Posterior vena cava (tissue), 2 donors: ENCODE results near the gene IGLL1. TPM values are rescaled to one million over a fixed set of nuclear protein-coding genes. Genes with fewer than 3 reads are reported as not detected.
A peak's percentile ranks its signal among the peaks of the same experiment; 100 is the strongest.
"Not testable (repeated sequence)": the region's sequence is repeated elsewhere in the genome, so short reads cannot be mapped to it uniquely, and the experiment has no call there.

Source experiments
- DNase-seq: peaks from one replicate; pipeline ENCODE4 v3.0.0-alpha.2; 2020; ENCODE audit warnings: low spot score
- intact Hi-C, 2 donors: fragments of 100-400 bp; cut with DNase I; formaldehyde crosslinking; loops; one replicate each; pipeline versions ENCODE4 v1.14.1 to v1.14.2; 2022 to 2023
- total RNA-seq, 2 donors: library from RNA; stranded (reverse); fragmentation: NEBNext Ultra II Directional; extraction: Animal tissue kit (Norgen Biotek cat#: 25700); gene quantifications; one replicate each; pipeline ENCODE4 v1.2.1, GENCODE V29; 2021
- donor health status: DM: yes; HTN: yes; CAD: no.
- donor health status: DM: yes; HTN: yes; CAD: no.

Gene IGLL1
- total RNA-seq, 2 donors from 2014 or later: not detected

- DNase-seq: peak; percentile 46
- intact Hi-C loops: loop anchor here (10.0 kb wide), 2 partner anchors 216 to 306 kb away; partner anchors contain the start of genes C22orf15 (in 1 of the 2), CHCHD10 (in 1 of the 2) and SLC2A11 (in 1 of the 2)
Observed at GRCh38 chr22:23549198-23549595, 30.9 kb downstream of the IGLL1 start.

- peak; percentile 43 for DNase-seq
- intact Hi-C loops: loop anchor here (10.0 kb wide), 2 partner anchors 216 to 306 kb away; partner anchors contain the start of genes C22orf15 (in 1 of the 2), CHCHD10 (in 1 of the 2) and SLC2A11 (in 1 of the 2)
Observed at GRCh38 chr22:23548501-23549197, 31.4 kb downstream of the IGLL1 start.

GRCh38 chr22:23547818-23548500, 32.1 kb downstream of the IGLL1 start:
- DNase-seq: peak; percentile 51
- intact Hi-C loops: loop anchor here (10.0 kb wide), 2 partner anchors 217 to 307 kb away; partner anchors contain the start of genes C22orf15 (in 1 of the 2), CHCHD10 (in 1 of the 2) and SLC2A11 (in 1 of the 2)

- intact Hi-C loops: loop anchor here (10.0 kb wide), 2 partner anchors 217 to 307 kb away; partner anchors contain the start of genes C22orf15 (in 1 of the 2), CHCHD10 (in 1 of the 2) and SLC2A11 (in 1 of the 2)
- peak; percentile 26 for DNase-seq
Observed at GRCh38 chr22:23547382-23547781, 32.7 kb downstream of the IGLL1 start.

- intact Hi-C loops: loop anchor here (10.0 kb wide), 2 partner anchors 220 to 310 kb away; partner anchors contain the start of genes C22orf15 (in 1 of the 2), CHCHD10 (in 1 of the 2) and SLC2A11 (in 1 of the 2)
- DNase-seq: no peak
Observed at GRCh38 chr22:23544852-23545251, 35.2 kb downstream of the IGLL1 start.

- not testable (repeated sequence) for DNase-seq
- intact Hi-C loops: loop anchor here (10.0 kb wide), 2 partner anchors 221 to 311 kb away; partner anchors contain the start of genes C22orf15 (in 1 of the 2), CHCHD10 (in 1 of the 2) and SLC2A11 (in 1 of the 2)
Observed at GRCh38 chr22:23543506-23544000, 36.5 kb downstream of the IGLL1 start.

GRCh38 chr22:23542933-23543332, 37.2 kb downstream of the IGLL1 start:
- intact Hi-C loops: loop anchor here (10.0 kb wide), 2 partner anchors 222 to 312 kb away; partner anchors contain the start of genes C22orf15 (in 1 of the 2), CHCHD10 (in 1 of the 2) and SLC2A11 (in 1 of the 2)

GRCh38 chr22:23542391-23542790, 37.7 kb downstream of the IGLL1 start:
- not testable (repeated sequence) for DNase-seq
- intact Hi-C loops: loop anchor here (10.0 kb wide), 2 partner anchors 222 to 312 kb away; partner anchors contain the start of genes C22orf15 (in 1 of the 2), CHCHD10 (in 1 of the 2) and SLC2A11 (in 1 of the 2)

More at GRCh38 chr22:23542933-23543332, 37.2 kb downstream of the IGLL1 start:
- DNase-seq: no peak

- DNase-seq: not testable (repeated sequence)
- intact Hi-C loops: loop anchor here (10.0 kb wide), 2 partner anchors 223 to 313 kb away; partner anchors contain the start of genes C22orf15 (in 1 of the 2), CHCHD10 (in 1 of the 2) and SLC2A11 (in 1 of the 2)
Observed at GRCh38 chr22:23541849-23542281, 38.2 kb downstream of the IGLL1 start.

- intact Hi-C loops: loop anchor here (10.0 kb wide), 2 partner anchors 224 to 314 kb away; partner anchors contain the start of genes C22orf15 (in 1 of the 2), CHCHD10 (in 1 of the 2) and SLC2A11 (in 1 of the 2)
- DNase-seq: not testable (repeated sequence)
Observed at GRCh38 chr22:23540837-23541236, 39.3 kb downstream of the IGLL1 start.

GRCh38 chr22:23539839-23540198, 40.3 kb downstream of the IGLL1 start:
- intact Hi-C loops: loop anchor here (10.0 kb wide), 2 partner anchors 225 to 315 kb away; partner anchors contain the start of genes C22orf15 (in 1 of the 2), CHCHD10 (in 1 of the 2) and SLC2A11 (in 1 of the 2)
- DNase-seq: not testable (repeated sequence)

- intact Hi-C loops: no loop called here
- DNase-seq: peak; percentile 90
Observed at GRCh38 chr22:23539135-23539838, 40.8 kb downstream of the IGLL1 start.

- DNase-seq, intact Hi-C loops: not testable (repeated sequence)
Observed at GRCh38 chr22:23538696-23539030, 41.4 kb downstream of the IGLL1 start.

- peak; percentile 61 for DNase-seq
- intact Hi-C loops: not testable (repeated sequence)
Observed at GRCh38 chr22:23537830-23538695, 42.0 kb downstream of the IGLL1 start.

GRCh38 chr22:23537416-23537815, 42.7 kb downstream of the IGLL1 start:
- intact Hi-C loops: no loop called here
- DNase-seq: no peak

- DNase-seq: peak; percentile 61
- intact Hi-C loops: no loop called here
Observed at GRCh38 chr22:23536821-23537345, 43.2 kb downstream of the IGLL1 start.
